GM18907 (cell line): ENCODE data around the gene OR4C11.

Experiments used
- ATAC-seq: cut with Tn5 transposase; IDR thresholded peaks from one replicate; pipeline ENCODE4 v1.9.1; 2021; ENCODE audit warnings: mild to moderate bottlenecking, moderate library complexity; ENCODE audit not compliant: unreplicated experiment

OR4C11 gene

GRCh38 chr11:55607545-55607944 is at the start of gene OR4C11:
Gene OR4C11 (minus strand): TSS chr11:55607645. CDS start chr11:55604373, 3,272 bp downstream.
- ATAC-seq, result no peak

- no peak for ATAC-seq
Observed at GRCh38 chr11:55655096-55655495, 47.7 kb upstream of the OR4C11 start.

GRCh38 chr11:55652560-55652959 is 45.1 kb upstream of the OR4C11 start:
- ATAC-seq, result no peak

GRCh38 chr11:55648027-55648426 is 40.6 kb upstream of the OR4C11 start, which contains the start of gene OR4S2:
Gene OR4S2 (plus strand): TSS chr11:55648327. CDS start chr11:55650904, 2,577 bp downstream.
- ATAC-seq, result no peak

GRCh38 chr11:55634813-55635212 is 27.4 kb upstream of the OR4C11 start, which contains the start of gene OR4P4:
Gene OR4P4 (plus strand): TSS chr11:55635113.
- ATAC-seq, result no peak

- ATAC-seq, result no peak
Observed at GRCh38 chr11:55624531-55624930, 17.1 kb upstream of the OR4C11 start.

GRCh38 chr11:55572548-55572947 is 34.9 kb downstream of the OR4C11 start:
- no peak for ATAC-seq

- no peak for ATAC-seq
Observed at GRCh38 chr11:55571828-55572227, 35.6 kb downstream of the OR4C11 start, which contains the start of gene OR4C16. Gene OR4C16 (plus strand): TSS chr11:55572128. CDS start chr11:55572128, 0 bp downstream.

- ATAC-seq, result no peak
Observed at GRCh38 chr11:55554169-55554568, 53.3 kb downstream of the OR4C11 start, which contains the start of gene OR4C15. Gene OR4C15 (plus strand): TSS chr11:55554469. CDS start chr11:55554469, 0 bp downstream.
